ENCODE data around the gene FASTKD1. TPM values are rescaled to one million over a fixed set of nuclear protein-coding genes. Genes with fewer than 3 reads are reported as not detected.

The FASTKD1 gene
- polyA plus RNA-seq, 1 of the 3 experiments (the other 2 are of a cell fraction), result 8.7 TPM

- Histone ChIP-seq H3K36me3 (replicated peaks in 1 of 2; ENCODE audit: control insufficient read depth in 1 of 2, insufficient read depth in 2 of 2, low read length in 1 of 2) (peaks cover 3 to 6% of the 10 kb centered on the region in 2 experiments), H4K20me1 (ENCODE audit: insufficient read depth) (no peaks in the 10 kb centered on the region), H3K4me1 (ENCODE audit: control insufficient read depth in 1 of 2, insufficient read depth in 2 of 2, low read depth in 1 of 2, low read length in 1 of 2) (peaks cover 0 to 2% of the 10 kb centered on the region in 2 experiments; a peak in 1 of 4 replicates), H2AFZ (ENCODE audit: low read depth) (peak overlapping the region; percentile 90), H3K27me3 (ENCODE audit: insufficient read depth) (no peaks in the 10 kb centered on the region), H3K79me2 (ENCODE audit: insufficient read depth) (peaks cover 42% of the 10 kb centered on the region), H3K9me2 (no peaks in the 10 kb centered on the region), H3F3A (replicated peaks; ENCODE audit: insufficient read depth) (peaks cover 9% of the 10 kb centered on the region), H3K27ac (ENCODE audit: low read depth in 2 of 2, low read length in 1 of 2) (peak overlapping the region; percentile 50 to 78; a peak in 3 of 4 replicates), H3K4me2 (peak overlapping the region; percentile 91), H3K4me3 (ENCODE audit: low read depth in 2 of 2, low read length in 1 of 2) (peak overlapping the region; percentile 86 to 87), H3K9ac (peak overlapping the region; percentile 68), H3K9me3 (no peaks in the 10 kb centered on the region)
- ChIA-PET POLR2A (interaction anchor here (1.0 kb wide), 1 partner anchor 12 kb away, joined by 4 read pairs; the partner anchor contains the start of gene PPIG), CTCF (no interaction called here)
- TF ChIP-seq USF1 (IDR thresholded peaks at IDR 0.05; ENCODE audit: borderline replicate concordance, low read depth) (no peak), RAD21 (IDR thresholded peaks at IDR 0.05; ENCODE audit: low read length) (no peak), MAX (IDR thresholded peaks at IDR 0.05; ENCODE audit: low read depth) (no peak)
- 3% methylated on average over 2 of the region's 2 CpGs for WGBS (ENCODE audit: low lambda C conversion rate)
- no peak for DNase-seq
Observed at GRCh38 chr2:169572821-169573159, 875 bp downstream of the FASTKD1 start.

GRCh38 chr2:169572189-169572588 is 1.5 kb downstream of the FASTKD1 start:
- Histone ChIP-seq H3K9ac (no peak overlapping the region), H3K79me2 (ENCODE audit: insufficient read depth) (peaks cover 42% of the 10 kb centered on the region)

More at GRCh38 chr2:169572189-169572588, 1.5 kb downstream of the FASTKD1 start:
- Histone ChIP-seq H3K36me3 (replicated peaks in 1 of 2; ENCODE audit: control insufficient read depth in 1 of 2, insufficient read depth in 2 of 2, low read length in 1 of 2) (peaks cover 4 to 9% of the 10 kb centered on the region in 2 experiments), H3K4me2 (peak overlapping the region; percentile 91), H3K27me3 (ENCODE audit: insufficient read depth) (no peaks in the 10 kb centered on the region), H3K4me3 (ENCODE audit: low read depth in 2 of 2, low read length in 1 of 2) (no peak overlapping the region; a peak in 2 of 4 replicates), H4K20me1 (ENCODE audit: insufficient read depth) (no peaks in the 10 kb centered on the region), H3K4me1 (ENCODE audit: control insufficient read depth in 1 of 2, insufficient read depth in 2 of 2, low read depth in 1 of 2, low read length in 1 of 2) (peaks cover 0 to 2% of the 10 kb centered on the region in 2 experiments; a peak in 1 of 4 replicates), H3K9me2 (no peaks in the 10 kb centered on the region), H3F3A (replicated peaks; ENCODE audit: insufficient read depth) (peaks cover 9% of the 10 kb centered on the region), H3K27ac (ENCODE audit: low read depth in 2 of 2, low read length in 1 of 2) (no peak overlapping the region), H3K9me3 (no peaks in the 10 kb centered on the region), H2AFZ (ENCODE audit: low read depth) (no peak overlapping the region)
- no peak for DNase-seq
- ChIA-PET POLR2A (no interaction called here), CTCF (no interaction called here)
- TF ChIP-seq NRF1 (IDR thresholded peaks at IDR 0.05; ENCODE audit: low read depth, low read length) (no peak), FOXM1 (IDR thresholded peaks at IDR 0.05; ENCODE audit: low read depth) (no peak), JUND (IDR thresholded peaks at IDR 0.05) (no peak), RCOR1 (IDR thresholded peaks at IDR 0.05; ENCODE audit: low read length) (no peak), FOXJ3 (CRISPR knock-in tag; IDR thresholded peaks at IDR 0.05) (no peak), USF1 (IDR thresholded peaks at IDR 0.05; ENCODE audit: borderline replicate concordance, low read depth) (no peak), CHD2 (IDR thresholded peaks at IDR 0.05; ENCODE audit: low read length, partially characterized antibody) (no peak), POLR2AphosphoS5 (IDR thresholded peaks at IDR 0.05; ENCODE audit: low read depth, low read length) (no peak), PBX3 (IDR thresholded peaks at IDR 0.05) (no peak), GATA2 (CRISPR knock-in tag; IDR thresholded peaks at IDR 0.05) (no peak), USF2 (IDR thresholded peaks at IDR 0.05; ENCODE audit: borderline replicate concordance, low read depth, low read length) (no peak), YY1 (IDR thresholded peaks at IDR 0.05; ENCODE audit: low read depth) (no peak), GABPA (IDR thresholded peaks at IDR 0.05; ENCODE audit: low read depth) (no peak), TEAD4 (IDR thresholded peaks at IDR 0.05; ENCODE audit: borderline replicate concordance, insufficient read depth) (no peak), RXRA (IDR thresholded peaks at IDR 0.05; ENCODE audit: borderline replicate concordance, low read depth) (no peak), EZH2phosphoT487 (IDR thresholded peaks at IDR 0.05; ENCODE audit: borderline replicate concordance, low read depth) (no peak), SIN3A (IDR thresholded peaks at IDR 0.05; ENCODE audit: borderline replicate concordance, low read depth, low read length) (no peak)
- 66% methylated on average over 1 of the region's 1 CpG for WGBS (ENCODE audit: low lambda C conversion rate)

Data from SK-N-SH (cell line).